ENCODE measurements around the gene ATG12. TPM values are rescaled to one million over a fixed set of nuclear protein-coding genes. Genes with fewer than 3 reads are reported as not detected.

ATG12 gene
- total and polyA plus RNA-seq, 2 experiments from 2014 or later = 52.6 to 109 TPM

DNA sequence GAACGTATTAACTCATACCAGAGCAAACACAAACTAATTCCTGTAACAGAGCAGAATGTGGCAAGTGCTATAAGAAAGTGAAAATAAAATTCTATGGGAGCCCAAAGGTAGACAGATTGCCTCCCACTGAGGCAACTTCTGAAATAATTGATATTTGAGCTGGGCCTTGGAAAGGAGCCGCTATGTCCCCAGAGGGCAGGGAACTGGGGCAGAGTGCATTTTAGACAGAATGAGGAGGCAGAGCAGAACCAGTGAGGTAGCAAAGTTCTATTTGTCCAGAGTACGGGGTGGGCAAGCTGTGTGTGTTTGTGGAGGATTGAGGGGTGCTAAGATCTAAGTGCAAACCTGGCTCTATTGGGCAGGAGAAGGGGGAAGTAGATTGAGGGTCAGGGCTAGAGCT lies 44.7 kb downstream of the ATG12 start:
- no peak overlapping the region for H3K4me3 Mint-ChIP-seq

DNA sequence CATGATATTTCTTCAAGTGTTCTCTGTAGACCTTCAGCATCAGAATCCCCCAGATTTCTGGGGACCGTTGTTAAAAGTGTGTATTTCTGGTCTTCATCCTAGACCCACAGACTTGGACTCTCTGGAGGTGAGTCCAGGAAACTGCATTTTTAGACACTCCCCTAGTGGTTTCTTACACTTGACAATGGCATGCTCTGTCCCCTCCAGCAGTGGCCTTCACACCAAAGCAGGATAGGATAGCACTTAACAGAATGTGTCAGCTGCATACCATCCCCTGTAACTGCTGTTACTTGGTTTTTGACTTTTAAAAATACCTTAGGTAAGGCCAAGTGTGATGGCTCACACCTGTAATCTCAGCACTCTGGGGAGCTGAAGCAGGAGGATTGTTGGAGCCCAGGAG lies 45.7 kb downstream of the ATG12 start:
- Mint-ChIP-seq H3K9me3 (no peaks in the 10 kb centered on the region), H3K27me3 (ENCODE audit: insufficient read depth, low read depth, poor library complexity) (peaks cover 3% of the 10 kb centered on the region)
- ATAC-seq = no peak
- TF ChIP-seq ZNF331 (CRISPR knock-in tag; IDR thresholded peaks at IDR 0.05; ENCODE audit: low read depth) (no peak), STAT1 (IDR thresholded peaks at IDR 0.05; ENCODE audit: unreplicated experiment) (no peak), JUNB (IDR thresholded peaks at IDR 0.05; ENCODE audit: unreplicated experiment) (no peak), EZH2 (IDR thresholded peaks at IDR 0.05; ENCODE audit: low read depth, unreplicated experiment) (no peak), NANOG (IDR thresholded peaks at IDR 0.05; ENCODE audit: borderline replicate concordance) (no peak), CREB1 (CRISPR knock-in tag; IDR thresholded peaks at IDR 0.05; ENCODE audit: low read depth) (no peak), EZH2phosphoT487 (IDR thresholded peaks at IDR 0.05; ENCODE audit: unreplicated experiment) (no peak), ZNF114 (CRISPR knock-in tag; IDR thresholded peaks at IDR 0.05) (no peak)
- TF ChIP-seq, protein P1, sequence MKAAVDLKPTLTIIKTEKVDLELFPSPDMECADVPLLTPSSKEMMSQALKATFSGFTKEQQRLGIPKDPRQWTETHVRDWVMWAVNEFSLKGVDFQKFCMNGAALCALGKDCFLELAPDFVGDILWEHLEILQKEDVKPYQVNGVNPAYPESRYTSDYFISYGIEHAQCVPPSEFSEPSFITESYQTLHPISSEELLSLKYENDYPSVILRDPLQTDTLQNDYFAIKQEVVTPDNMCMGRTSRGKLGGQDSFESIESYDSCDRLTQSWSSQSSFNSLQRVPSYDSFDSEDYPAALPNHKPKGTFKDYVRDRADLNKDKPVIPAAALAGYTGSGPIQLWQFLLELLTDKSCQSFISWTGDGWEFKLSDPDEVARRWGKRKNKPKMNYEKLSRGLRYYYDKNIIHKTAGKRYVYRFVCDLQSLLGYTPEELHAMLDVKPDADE (IDR thresholded peaks at IDR 0.05) = no peak

More for the DNA sequence above, 44.7 kb downstream of the ATG12 start:
- Histone ChIP-seq H3K79me2 (replicated peaks; ENCODE audit: insufficient read depth) (no peaks in the 10 kb centered on the region), H3K27ac (ENCODE audit: low read depth) (no peak overlapping the region), H3K4me1 (ENCODE audit: insufficient read depth) (no peaks in the 10 kb centered on the region), H3K9me2 (ENCODE audit: insufficient read depth) (no peaks in the 10 kb centered on the region), H2AFZ (no peak overlapping the region), H3K36me3 (ENCODE audit: insufficient read depth) (no peaks in the 10 kb centered on the region), H3F3A (replicated peaks; ENCODE audit: low read depth) (no peaks in the 10 kb centered on the region), H3K4me3 (no peak overlapping the region), H3K27me3 (ENCODE audit: insufficient read depth) (no peaks in the 10 kb centered on the region), H4K20me1 (replicated peaks; ENCODE audit: insufficient read depth) (no peaks in the 10 kb centered on the region), H3K4me2 (no peak overlapping the region)
- H3K9me3 Mint-ChIP-seq = no peaks in the 10 kb centered on the region
- H3K27ac Mint-ChIP-seq = no peak overlapping the region
- H3K36me3 Mint-ChIP-seq (ENCODE audit: low read depth) = no peaks in the 10 kb centered on the region
- no peaks in the 10 kb centered on the region for H3K4me1 Mint-ChIP-seq
- DNase-seq (ENCODE audit: low spot score) (no peak), ATAC-seq (no peak)
- H3K27me3 Mint-ChIP-seq (ENCODE audit: insufficient read depth, low read depth, poor library complexity) = peaks cover 3% of the 10 kb centered on the region
- TF ChIP-seq ZNF331 (CRISPR knock-in tag; IDR thresholded peaks at IDR 0.05; ENCODE audit: low read depth) = no peak
- TF ChIP-seq CREB1 (CRISPR knock-in tag; IDR thresholded peaks at IDR 0.05; ENCODE audit: low read depth) = no peak
- TF ChIP-seq, protein P2, sequence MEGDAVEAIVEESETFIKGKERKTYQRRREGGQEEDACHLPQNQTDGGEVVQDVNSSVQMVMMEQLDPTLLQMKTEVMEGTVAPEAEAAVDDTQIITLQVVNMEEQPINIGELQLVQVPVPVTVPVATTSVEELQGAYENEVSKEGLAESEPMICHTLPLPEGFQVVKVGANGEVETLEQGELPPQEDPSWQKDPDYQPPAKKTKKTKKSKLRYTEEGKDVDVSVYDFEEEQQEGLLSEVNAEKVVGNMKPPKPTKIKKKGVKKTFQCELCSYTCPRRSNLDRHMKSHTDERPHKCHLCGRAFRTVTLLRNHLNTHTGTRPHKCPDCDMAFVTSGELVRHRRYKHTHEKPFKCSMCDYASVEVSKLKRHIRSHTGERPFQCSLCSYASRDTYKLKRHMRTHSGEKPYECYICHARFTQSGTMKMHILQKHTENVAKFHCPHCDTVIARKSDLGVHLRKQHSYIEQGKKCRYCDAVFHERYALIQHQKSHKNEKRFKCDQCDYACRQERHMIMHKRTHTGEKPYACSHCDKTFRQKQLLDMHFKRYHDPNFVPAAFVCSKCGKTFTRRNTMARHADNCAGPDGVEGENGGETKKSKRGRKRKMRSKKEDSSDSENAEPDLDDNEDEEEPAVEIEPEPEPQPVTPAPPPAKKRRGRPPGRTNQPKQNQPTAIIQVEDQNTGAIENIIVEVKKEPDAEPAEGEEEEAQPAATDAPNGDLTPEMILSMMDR (conservative IDR thresholded peaks at IDR 0.05; ENCODE audit: low read depth in 2 of 2) = no peak
- TF ChIP-seq POLR2AphosphoS5 (IDR thresholded peaks at IDR 0.05; ENCODE audit: low read depth) = no peak
- TF ChIP-seq, protein P3, sequence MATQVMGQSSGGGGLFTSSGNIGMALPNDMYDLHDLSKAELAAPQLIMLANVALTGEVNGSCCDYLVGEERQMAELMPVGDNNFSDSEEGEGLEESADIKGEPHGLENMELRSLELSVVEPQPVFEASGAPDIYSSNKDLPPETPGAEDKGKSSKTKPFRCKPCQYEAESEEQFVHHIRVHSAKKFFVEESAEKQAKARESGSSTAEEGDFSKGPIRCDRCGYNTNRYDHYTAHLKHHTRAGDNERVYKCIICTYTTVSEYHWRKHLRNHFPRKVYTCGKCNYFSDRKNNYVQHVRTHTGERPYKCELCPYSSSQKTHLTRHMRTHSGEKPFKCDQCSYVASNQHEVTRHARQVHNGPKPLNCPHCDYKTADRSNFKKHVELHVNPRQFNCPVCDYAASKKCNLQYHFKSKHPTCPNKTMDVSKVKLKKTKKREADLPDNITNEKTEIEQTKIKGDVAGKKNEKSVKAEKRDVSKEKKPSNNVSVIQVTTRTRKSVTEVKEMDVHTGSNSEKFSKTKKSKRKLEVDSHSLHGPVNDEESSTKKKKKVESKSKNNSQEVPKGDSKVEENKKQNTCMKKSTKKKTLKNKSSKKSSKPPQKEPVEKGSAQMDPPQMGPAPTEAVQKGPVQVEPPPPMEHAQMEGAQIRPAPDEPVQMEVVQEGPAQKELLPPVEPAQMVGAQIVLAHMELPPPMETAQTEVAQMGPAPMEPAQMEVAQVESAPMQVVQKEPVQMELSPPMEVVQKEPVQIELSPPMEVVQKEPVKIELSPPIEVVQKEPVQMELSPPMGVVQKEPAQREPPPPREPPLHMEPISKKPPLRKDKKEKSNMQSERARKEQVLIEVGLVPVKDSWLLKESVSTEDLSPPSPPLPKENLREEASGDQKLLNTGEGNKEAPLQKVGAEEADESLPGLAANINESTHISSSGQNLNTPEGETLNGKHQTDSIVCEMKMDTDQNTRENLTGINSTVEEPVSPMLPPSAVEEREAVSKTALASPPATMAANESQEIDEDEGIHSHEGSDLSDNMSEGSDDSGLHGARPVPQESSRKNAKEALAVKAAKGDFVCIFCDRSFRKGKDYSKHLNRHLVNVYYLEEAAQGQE (IDR thresholded peaks at IDR 0.05; ENCODE audit: unreplicated experiment) = no peak
- TF ChIP-seq JUNB (IDR thresholded peaks at IDR 0.05; ENCODE audit: unreplicated experiment) = no peak
- no peak for TF ChIP-seq EZH2 (IDR thresholded peaks at IDR 0.05; ENCODE audit: low read depth, unreplicated experiment)
- TF ChIP-seq STAT1 (IDR thresholded peaks at IDR 0.05; ENCODE audit: unreplicated experiment) = no peak

More for the DNA sequence above, 45.7 kb downstream of the ATG12 start:
- DNase-seq (ENCODE audit: low spot score) = no peak
- Histone ChIP-seq H3K36me3 (ENCODE audit: insufficient read depth) (no peaks in the 10 kb centered on the region), H2AFZ (no peak overlapping the region), H3K4me3 (no peak overlapping the region), H3F3A (replicated peaks; ENCODE audit: low read depth) (no peaks in the 10 kb centered on the region), H3K27ac (ENCODE audit: low read depth) (no peak overlapping the region), H3K4me2 (no peak overlapping the region), H4K20me1 (replicated peaks; ENCODE audit: insufficient read depth) (no peaks in the 10 kb centered on the region), H3K27me3 (ENCODE audit: insufficient read depth) (no peaks in the 10 kb centered on the region), H3K79me2 (replicated peaks; ENCODE audit: insufficient read depth) (no peaks in the 10 kb centered on the region), H3K9me2 (ENCODE audit: insufficient read depth) (no peaks in the 10 kb centered on the region), H3K4me1 (ENCODE audit: insufficient read depth) (no peaks in the 10 kb centered on the region)
- no peak overlapping the region for H3K27ac Mint-ChIP-seq
- no peaks in the 10 kb centered on the region for H3K36me3 Mint-ChIP-seq (ENCODE audit: low read depth)
- no peaks in the 10 kb centered on the region for H3K4me1 Mint-ChIP-seq
- no peak overlapping the region for H3K4me3 Mint-ChIP-seq

All from GM23338 (cell line).